ENCODE data around the gene STARD3. TPM values are rescaled to one million over a fixed set of nuclear protein-coding genes. Genes with fewer than 3 reads are reported as not detected.
"Not testable (repeated sequence)": the region's sequence is repeated elsewhere in the genome, so short reads cannot be mapped to it uniquely, and the experiment has no call there.

STARD3 gene
- total RNA-seq, 2 donors from 2014 or later: 52.5 to 202 TPM

DNA sequence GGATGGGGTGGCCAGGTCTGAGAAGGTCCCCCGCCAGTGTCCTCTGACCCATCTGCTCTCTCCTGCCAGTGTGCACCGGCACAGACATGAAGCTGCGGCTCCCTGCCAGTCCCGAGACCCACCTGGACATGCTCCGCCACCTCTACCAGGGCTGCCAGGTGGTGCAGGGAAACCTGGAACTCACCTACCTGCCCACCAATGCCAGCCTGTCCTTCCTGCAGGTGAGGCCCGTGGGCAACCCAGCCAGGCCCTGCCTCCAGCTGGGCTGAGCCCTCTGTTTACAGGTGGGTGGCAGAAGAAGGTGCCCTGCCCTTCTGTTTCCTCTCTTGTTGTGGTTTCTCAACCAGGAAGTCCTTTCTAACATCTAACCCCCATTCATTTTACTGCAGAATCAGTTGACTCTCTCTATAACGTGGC, 70.0 kb downstream of the STARD3 start:
- Histone ChIP-seq H3K27me3 (replicated peaks; ENCODE audit: insufficient read depth) (no peaks in the 10 kb centered on the region), H3K4me1 (replicated peaks) (peaks cover 40% of the 10 kb centered on the region), H3K36me3 (peaks cover 4 to 27% of the 10 kb centered on the region in 2 donors), H3K4me3 (no peak overlapping the region), H3K9me3 (no peaks in the 10 kb centered on the region), H3K27ac (peak overlapping the region; percentile 98)
- intact Hi-C loops (cut with DNase I): no loop called here
- 14% methylated on average over 4 of the region's 7 CpGs for WGBS
- DNase-seq (ENCODE audit: low spot score): no peak
- peak; percentile 27 for TF ChIP-seq POLR2AphosphoS5 (IDR thresholded peaks at IDR 0.05)
- TF ChIP-seq, protein P1, sequence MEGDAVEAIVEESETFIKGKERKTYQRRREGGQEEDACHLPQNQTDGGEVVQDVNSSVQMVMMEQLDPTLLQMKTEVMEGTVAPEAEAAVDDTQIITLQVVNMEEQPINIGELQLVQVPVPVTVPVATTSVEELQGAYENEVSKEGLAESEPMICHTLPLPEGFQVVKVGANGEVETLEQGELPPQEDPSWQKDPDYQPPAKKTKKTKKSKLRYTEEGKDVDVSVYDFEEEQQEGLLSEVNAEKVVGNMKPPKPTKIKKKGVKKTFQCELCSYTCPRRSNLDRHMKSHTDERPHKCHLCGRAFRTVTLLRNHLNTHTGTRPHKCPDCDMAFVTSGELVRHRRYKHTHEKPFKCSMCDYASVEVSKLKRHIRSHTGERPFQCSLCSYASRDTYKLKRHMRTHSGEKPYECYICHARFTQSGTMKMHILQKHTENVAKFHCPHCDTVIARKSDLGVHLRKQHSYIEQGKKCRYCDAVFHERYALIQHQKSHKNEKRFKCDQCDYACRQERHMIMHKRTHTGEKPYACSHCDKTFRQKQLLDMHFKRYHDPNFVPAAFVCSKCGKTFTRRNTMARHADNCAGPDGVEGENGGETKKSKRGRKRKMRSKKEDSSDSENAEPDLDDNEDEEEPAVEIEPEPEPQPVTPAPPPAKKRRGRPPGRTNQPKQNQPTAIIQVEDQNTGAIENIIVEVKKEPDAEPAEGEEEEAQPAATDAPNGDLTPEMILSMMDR (IDR thresholded peaks at IDR 0.05): no peak

DNA sequence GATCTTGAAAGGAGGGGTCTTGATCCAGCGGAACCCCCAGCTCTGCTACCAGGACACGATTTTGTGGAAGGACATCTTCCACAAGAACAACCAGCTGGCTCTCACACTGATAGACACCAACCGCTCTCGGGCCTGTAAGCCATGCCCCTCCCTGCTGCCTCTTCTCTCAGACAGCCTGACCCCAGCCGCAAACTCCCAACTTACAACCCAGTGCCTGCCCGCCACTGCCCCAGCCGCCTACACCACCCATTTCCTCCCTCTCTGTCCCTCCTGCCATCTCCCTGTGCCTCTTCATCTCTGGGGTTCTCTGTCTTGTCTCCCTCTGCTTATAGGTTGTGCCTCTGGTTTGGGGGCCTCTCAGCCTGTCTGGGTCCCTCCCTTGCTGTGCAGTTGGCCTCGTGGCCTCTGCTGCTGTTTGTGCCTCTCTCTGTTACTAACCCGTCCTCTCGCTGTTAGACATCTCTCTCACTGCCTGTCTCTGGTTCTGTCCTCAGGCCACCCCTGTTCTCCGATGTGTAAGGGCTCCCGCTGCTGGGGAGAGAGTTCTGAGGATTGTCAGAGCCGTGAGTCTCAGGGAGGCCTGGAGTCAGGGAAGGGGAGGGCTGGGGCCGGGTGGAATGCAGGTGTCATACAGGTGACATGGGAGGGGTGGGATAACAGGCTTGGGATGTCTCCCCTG, 72.5 kb downstream of the STARD3 start:
- Histone ChIP-seq H3K4me3 (no peak overlapping the region), H3K36me3 (peaks cover 7 to 28% of the 10 kb centered on the region in 2 donors), H3K9me3 (no peaks in the 10 kb centered on the region), H3K27me3 (replicated peaks; ENCODE audit: insufficient read depth) (no peaks in the 10 kb centered on the region), H3K4me1 (replicated peaks) (peaks cover 26% of the 10 kb centered on the region), H3K27ac (peak overlapping the region in 1 of 2 donors; percentile 98)
- WGBS: 88% methylated on average over 14 of the region's 14 CpGs
- no peak for DNase-seq (ENCODE audit: low spot score)
- TF ChIP-seq POLR2A (IDR thresholded peaks at IDR 0.05) (no peak), POLR2AphosphoS5 (IDR thresholded peaks at IDR 0.05) (no peak)
- TF ChIP-seq, protein P1 (IDR thresholded peaks at IDR 0.05): no peak
- intact Hi-C loops (cut with DNase I): no loop called here

DNA sequence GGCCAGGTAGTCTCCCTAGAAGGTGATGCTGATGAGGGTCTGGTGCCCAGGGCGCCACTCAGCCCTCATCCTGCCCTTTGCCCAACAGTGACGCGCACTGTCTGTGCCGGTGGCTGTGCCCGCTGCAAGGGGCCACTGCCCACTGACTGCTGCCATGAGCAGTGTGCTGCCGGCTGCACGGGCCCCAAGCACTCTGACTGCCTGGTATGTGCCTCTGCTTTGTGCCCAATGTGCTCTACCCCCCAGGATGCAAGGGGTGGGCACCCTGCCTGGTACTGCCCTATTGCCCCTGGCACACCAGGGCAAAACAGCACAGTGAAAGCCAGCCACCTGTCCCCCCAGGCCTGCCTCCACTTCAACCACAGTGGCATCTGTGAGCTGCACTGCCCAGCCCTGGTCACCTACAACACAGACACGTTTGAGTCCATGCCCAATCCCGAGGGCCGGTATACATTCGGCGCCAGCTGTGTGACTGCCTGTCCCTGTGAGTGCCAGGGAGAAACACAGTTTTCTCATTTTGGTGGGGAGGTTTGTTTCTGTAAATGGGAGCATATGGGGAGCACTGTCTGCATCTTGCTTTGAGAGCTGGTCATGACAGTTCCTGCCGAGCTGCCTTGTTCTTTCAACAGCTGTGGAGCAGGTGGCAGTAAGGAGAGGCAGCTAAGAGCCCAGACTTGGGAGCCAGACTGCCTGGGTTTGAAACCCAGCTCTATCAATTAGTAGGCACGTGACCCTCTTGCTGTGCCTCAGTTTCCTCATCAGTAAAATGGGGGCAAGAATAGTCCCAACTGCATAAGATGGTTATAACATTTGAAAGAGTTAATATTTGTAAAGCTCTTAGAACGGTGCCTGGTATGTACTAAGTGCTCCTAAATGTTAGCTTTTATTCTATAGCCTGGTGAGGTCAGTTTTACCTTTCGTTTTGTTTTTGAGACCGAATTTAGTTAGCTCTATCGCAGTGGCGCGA, 73.3 kb downstream of the STARD3 start:
- TF ChIP-seq POLR2A (IDR thresholded peaks at IDR 0.05): no peak
- TF ChIP-seq, protein P1 (IDR thresholded peaks at IDR 0.05): no peak
- TF ChIP-seq POLR2AphosphoS5 (IDR thresholded peaks at IDR 0.05): no peak
- Histone ChIP-seq H3K4me1 (replicated peaks) (peaks cover 21% of the 10 kb centered on the region), H3K27me3 (replicated peaks; ENCODE audit: insufficient read depth) (no peaks in the 10 kb centered on the region), H3K9me3 (no peaks in the 10 kb centered on the region), H3K4me3 (no peak overlapping the region), H3K36me3 (peaks cover 7 to 28% of the 10 kb centered on the region in 2 donors), H3K27ac (no peak overlapping the region)
- no peak for DNase-seq (ENCODE audit: low spot score)
- intact Hi-C loops (cut with DNase I): no loop called here
- 89% methylated on average over 20 of the region's 20 CpGs for WGBS

DNA sequence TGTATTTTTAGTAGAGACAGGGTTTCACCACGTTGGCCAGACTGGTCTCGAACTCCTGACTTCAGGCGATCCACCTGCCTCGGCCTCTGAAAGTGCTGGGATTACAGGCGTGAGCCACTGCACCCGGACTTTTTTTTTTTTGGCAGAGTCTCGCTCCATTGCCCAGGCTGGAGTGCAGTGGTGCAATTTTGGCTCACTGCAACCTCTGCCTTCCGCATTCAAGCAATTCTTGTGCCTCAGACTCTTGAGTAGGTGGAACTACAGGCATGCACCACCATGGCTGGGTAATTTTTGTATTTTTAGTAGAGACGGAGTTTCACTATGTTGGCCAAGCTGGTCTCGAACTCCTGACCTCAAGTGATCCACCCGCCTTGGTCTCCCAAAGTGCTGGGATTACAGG, 74.1 kb downstream of the STARD3 start:
- Histone ChIP-seq H3K4me1 (replicated peaks) (peaks cover 24% of the 10 kb centered on the region), H3K36me3 (peaks cover 7 to 28% of the 10 kb centered on the region in 2 donors)
- DNase-seq (ENCODE audit: low spot score); H3K9me3 ChIP-seq; intact Hi-C loops (cut with DNase I); H3K27ac ChIP-seq; H3K27me3 ChIP-seq (replicated peaks; ENCODE audit: insufficient read depth); H3K4me3 ChIP-seq: not testable (repeated sequence)
- WGBS: 94% methylated on average over 11 of the region's 11 CpGs

DNA sequence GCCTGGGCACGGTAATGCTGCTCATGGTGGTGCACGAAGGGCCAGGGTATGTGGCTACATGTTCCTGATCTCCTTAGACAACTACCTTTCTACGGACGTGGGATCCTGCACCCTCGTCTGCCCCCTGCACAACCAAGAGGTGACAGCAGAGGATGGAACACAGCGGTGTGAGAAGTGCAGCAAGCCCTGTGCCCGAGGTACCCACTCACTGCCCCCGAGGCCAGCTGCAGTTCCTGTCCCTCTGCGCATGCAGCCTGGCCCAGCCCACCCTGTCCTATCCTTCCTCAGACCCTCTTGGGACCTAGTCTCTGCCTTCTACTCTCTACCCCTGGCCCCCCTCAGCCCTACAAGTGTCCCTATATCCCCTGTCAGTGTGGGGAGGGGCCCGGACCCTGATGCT, 74.9 kb downstream of the STARD3 start:
- no peaks in the 10 kb centered on the region for H3K27me3 ChIP-seq (replicated peaks; ENCODE audit: insufficient read depth)
- peaks cover 24% of the 10 kb centered on the region for H3K4me1 ChIP-seq (replicated peaks)
- no peak for DNase-seq (ENCODE audit: low spot score)
- WGBS: 87% methylated on average over 10 of the region's 10 CpGs
- intact Hi-C loops (cut with DNase I): no loop called here
- no peak overlapping the region for H3K27ac ChIP-seq
- no peak overlapping the region for H3K4me3 ChIP-seq
- no peaks in the 10 kb centered on the region for H3K9me3 ChIP-seq
- TF ChIP-seq, protein P1 (IDR thresholded peaks at IDR 0.05): no peak
- TF ChIP-seq POLR2A (IDR thresholded peaks at IDR 0.05) (no peak), POLR2AphosphoS5 (IDR thresholded peaks at IDR 0.05) (no peak)
- H3K36me3 ChIP-seq: peaks cover 7 to 28% of the 10 kb centered on the region in 2 donors
